Testis (tissue), 3 donors: ENCODE measurements around the gene ZNF335. TPM values are rescaled to one million over a fixed set of nuclear protein-coding genes. Genes with fewer than 3 reads are reported as not detected.

Source experiments
- DNase-seq: peaks from one replicate; pipeline ENCODE4 v3.0.0-alpha.2; 2019
- H3K27ac ChIP-seq, 2 donors: fragments of 200-600 bp; sonication (generic); one replicate each; pipeline ENCODE4 v1.5.1; 2019
- H3K27me3 ChIP-seq: fragments of 200-600 bp; sonication (generic); one replicate; pipeline ENCODE4 v1.5.1; 2019
- H3K36me3 ChIP-seq: fragments of 200-600 bp; sonication (generic); one replicate; pipeline ENCODE4 v1.5.1; 2017; ENCODE audit warnings: low read depth; ENCODE audit errors: missing control alignments
- H3K4me1 ChIP-seq: fragments of 200-600 bp; sonication (generic); one replicate; pipeline ENCODE4 v1.5.1; 2019
- H3K4me3 ChIP-seq, 2 donors: fragments of 200-600 bp; sonication (generic); one replicate each; pipeline ENCODE4 v1.5.1; 2017 to 2019
- H3K9me3 ChIP-seq: fragments of 200-600 bp; sonication (generic); one replicate; pipeline ENCODE4 v1.5.1; 2017
- POLR2A ChIP-seq: fragments of 450-650 bp; IDR thresholded peaks from one replicate; pipeline ENCODE4 v1.6.1; 2017; ENCODE audit warnings: antibody characterized with exemption, mild to moderate bottlenecking, moderate library complexity
- WGBS, 2 donors: methylation state at CpG; one replicate each; pipeline ENCODE4 v1.1.5; 2018; 5-methylcytosine and 5-hydroxymethylcytosine counted together
- intact Hi-C: fragments of 100-400 bp; cut with DNase I; formaldehyde crosslinking; loops from one replicate; pipeline ENCODE4 v1.15.1; 2023; ENCODE audit warnings: low total_unique reads
- polyA plus RNA-seq: library from polyadenylated mRNA; stranded (reverse); fragments of 350-450 nt; fragmentation: Illumina TruSeq; extraction: RNeasy Lipid Tissue Mini Kit (QIAGEN cat#74804); gene quantifications from one replicate; pipeline ENCODE4 v1.2.3, GENCODE V29; 2014; ENCODE audit warnings: low read depth, low replicate concordance; ENCODE audit not compliant: insufficient read depth
- total RNA-seq, 2 donors: library from RNA; depleted of rRNA; stranded (reverse); fragments of >200 nt; gene quantifications; one replicate each; pipeline ENCODE4 v1.2.3, GENCODE V29; 2016
- TF ChIP-seq, protein P1 (sequence below), 3 experiments: fragments of 450-650 bp in 2 of 3; fragments of 200-600 bp in 1 of 3; sonication (generic) in 1 of 3; IDR thresholded peaks; one replicate each; pipeline ENCODE4 v1.5.1; 2016 to 2019; ENCODE audit warnings: antibody characterized with exemption in 3 of 3, mild to moderate bottlenecking in 2 of 3, moderate library complexity in 1 of 3

ZNF335 gene
- total and polyA plus RNA-seq, 3 donors from 2014 or later = 25.3 to 53.5 (median 50.5) TPM

DNA sequence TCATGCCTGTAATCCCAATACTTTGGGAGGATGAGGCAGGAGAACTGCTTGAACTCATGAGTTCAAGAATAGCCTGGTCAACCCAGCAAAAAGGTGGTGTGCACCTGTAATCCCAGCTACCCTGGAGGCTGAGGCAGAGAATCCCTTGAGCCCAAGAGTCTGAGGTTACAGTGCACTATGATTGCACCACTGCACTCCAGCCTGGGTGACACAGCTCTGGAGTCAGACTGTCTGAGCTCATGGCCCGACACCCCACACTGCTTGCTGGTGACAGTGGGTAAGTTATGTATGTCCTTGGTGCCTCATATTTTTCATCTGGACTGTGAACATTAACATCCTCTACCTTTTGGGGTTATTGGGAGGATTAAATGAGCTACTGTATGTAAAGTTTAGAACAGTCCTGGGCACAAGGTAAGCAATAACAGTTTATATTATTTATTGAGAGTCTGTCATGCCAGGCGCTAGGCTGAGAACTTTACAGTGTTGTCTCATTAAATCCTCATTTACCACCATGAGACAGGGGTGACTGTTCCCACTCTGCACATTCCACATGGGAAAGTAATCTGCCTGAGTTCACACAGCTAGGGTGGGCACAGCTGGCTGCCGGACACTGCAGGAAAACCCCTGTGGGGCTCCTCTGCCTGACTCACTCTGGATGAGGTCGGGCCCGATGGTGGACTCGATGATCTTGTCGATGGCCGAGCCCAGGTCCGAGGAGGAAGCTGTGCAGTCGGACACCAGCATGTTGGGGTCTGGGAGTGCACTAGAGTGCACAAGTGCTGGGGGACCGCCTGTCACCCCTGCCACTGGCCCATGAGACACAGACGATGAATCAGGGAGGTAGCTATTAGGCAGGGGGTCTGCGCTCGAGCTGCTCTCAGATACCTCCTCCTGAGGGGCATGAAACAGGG, 2.9 kb downstream of the ZNF335 start:
- no peak for DNase-seq
- H3K4me3 ChIP-seq = no peak overlapping the region
- 79 to 82% methylated on average over 12 to 14 of the region's 14 CpGs for WGBS, 2 donors
- peaks cover 14% of the 10 kb centered on the region for H3K4me1 ChIP-seq
- intact Hi-C loops = loop anchor here (10.0 kb wide), 1 partner anchor 154 kb away; the partner anchor contains the start of gene UBE2C
- no peaks in the 10 kb centered on the region for H3K9me3 ChIP-seq
- TF ChIP-seq POLR2A = no peak
- TF ChIP-seq, protein P1, sequence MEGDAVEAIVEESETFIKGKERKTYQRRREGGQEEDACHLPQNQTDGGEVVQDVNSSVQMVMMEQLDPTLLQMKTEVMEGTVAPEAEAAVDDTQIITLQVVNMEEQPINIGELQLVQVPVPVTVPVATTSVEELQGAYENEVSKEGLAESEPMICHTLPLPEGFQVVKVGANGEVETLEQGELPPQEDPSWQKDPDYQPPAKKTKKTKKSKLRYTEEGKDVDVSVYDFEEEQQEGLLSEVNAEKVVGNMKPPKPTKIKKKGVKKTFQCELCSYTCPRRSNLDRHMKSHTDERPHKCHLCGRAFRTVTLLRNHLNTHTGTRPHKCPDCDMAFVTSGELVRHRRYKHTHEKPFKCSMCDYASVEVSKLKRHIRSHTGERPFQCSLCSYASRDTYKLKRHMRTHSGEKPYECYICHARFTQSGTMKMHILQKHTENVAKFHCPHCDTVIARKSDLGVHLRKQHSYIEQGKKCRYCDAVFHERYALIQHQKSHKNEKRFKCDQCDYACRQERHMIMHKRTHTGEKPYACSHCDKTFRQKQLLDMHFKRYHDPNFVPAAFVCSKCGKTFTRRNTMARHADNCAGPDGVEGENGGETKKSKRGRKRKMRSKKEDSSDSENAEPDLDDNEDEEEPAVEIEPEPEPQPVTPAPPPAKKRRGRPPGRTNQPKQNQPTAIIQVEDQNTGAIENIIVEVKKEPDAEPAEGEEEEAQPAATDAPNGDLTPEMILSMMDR (IDR thresholded peaks at IDR 0.05) = no peak
- no peaks in the 10 kb centered on the region for H3K36me3 ChIP-seq
- no peak overlapping the region for H3K27ac ChIP-seq
- no peaks in the 10 kb centered on the region for H3K27me3 ChIP-seq

DNA sequence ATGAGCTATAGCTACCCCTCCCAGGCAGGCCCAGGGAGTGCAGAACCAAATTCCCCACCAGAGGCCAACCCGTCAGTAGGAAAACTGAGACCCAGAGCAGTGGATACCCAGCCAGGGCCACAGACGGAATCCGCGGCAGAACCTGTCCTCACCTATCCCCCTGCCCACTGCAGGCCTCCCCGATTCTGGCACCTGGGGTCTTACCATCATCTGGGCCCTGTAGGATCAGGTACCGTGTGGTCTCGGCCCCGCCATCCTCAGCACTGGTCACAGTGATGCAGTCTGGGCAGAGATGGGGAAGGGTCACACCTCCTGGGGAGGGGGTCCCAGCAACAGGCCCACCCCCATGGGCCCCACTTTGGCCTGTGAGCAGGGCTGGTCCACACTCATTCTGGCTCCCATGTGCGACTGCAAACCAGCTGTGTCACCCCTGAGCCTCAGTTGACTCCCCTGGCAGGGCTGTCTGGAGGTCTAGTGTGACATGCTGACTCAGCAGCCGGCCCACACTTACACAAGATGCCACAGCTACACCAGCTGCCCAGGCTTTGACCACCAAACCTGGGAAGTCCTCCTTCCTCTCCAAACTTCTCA, 3.8 kb downstream of the ZNF335 start:
- no peak for DNase-seq
- intact Hi-C loops = loop anchor here (10.0 kb wide), 1 partner anchor 153 kb away; the partner anchor contains the start of gene UBE2C
- H3K27me3 ChIP-seq = no peaks in the 10 kb centered on the region
- no peak overlapping the region for H3K27ac ChIP-seq
- WGBS, 2 donors = 90 to 94% methylated on average over 6 to 10 of the region's 10 CpGs
- no peaks in the 10 kb centered on the region for H3K9me3 ChIP-seq
- TF ChIP-seq POLR2A = no peak
- TF ChIP-seq, protein P1 (IDR thresholded peaks at IDR 0.05) = no peak
- H3K4me3 ChIP-seq = no peak overlapping the region
- no peaks in the 10 kb centered on the region for H3K36me3 ChIP-seq
- H3K4me1 ChIP-seq = peaks cover 14% of the 10 kb centered on the region

DNA sequence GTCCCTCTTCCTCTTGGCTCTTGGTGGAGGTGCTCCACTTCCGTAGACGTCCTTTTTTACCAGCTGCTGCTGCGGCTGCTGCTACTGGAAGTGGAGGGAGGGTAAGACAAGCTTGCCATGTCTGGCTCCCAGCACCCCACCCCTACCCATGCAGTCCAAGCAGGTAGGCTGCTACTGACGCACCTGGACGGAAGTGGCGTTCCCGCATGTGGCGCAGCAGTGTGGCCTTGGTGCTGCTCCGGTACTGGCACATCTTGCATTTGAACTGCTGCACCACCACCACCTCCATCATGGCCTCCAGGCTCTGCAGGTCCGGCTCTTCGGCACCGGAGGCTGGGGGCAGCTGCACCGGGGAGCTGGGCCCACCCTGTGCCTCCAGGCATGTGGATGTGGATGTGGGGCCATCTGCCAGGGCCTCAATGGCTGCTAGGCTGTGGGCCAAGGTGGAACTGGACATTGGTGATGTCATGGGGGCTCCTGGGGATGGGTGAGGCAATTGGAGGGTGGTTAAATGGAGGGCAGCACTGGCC, 4.4 kb downstream of the ZNF335 start:
- Histone ChIP-seq H3K4me3 (no peak overlapping the region), H3K9me3 (no peaks in the 10 kb centered on the region), H3K4me1 (peaks cover 14% of the 10 kb centered on the region), H3K27me3 (no peaks in the 10 kb centered on the region), H3K36me3 (no peaks in the 10 kb centered on the region), H3K27ac (no peak overlapping the region)
- DNase-seq = no peak
- intact Hi-C loops = loop anchor here (10.0 kb wide), 1 partner anchor 153 kb away; the partner anchor contains the start of gene UBE2C
- TF ChIP-seq, protein P1 (IDR thresholded peaks at IDR 0.05) = no peak
- TF ChIP-seq POLR2A = no peak
- WGBS, 2 donors = 95 to 98% methylated on average over 9 to 12 of the region's 13 CpGs

DNA sequence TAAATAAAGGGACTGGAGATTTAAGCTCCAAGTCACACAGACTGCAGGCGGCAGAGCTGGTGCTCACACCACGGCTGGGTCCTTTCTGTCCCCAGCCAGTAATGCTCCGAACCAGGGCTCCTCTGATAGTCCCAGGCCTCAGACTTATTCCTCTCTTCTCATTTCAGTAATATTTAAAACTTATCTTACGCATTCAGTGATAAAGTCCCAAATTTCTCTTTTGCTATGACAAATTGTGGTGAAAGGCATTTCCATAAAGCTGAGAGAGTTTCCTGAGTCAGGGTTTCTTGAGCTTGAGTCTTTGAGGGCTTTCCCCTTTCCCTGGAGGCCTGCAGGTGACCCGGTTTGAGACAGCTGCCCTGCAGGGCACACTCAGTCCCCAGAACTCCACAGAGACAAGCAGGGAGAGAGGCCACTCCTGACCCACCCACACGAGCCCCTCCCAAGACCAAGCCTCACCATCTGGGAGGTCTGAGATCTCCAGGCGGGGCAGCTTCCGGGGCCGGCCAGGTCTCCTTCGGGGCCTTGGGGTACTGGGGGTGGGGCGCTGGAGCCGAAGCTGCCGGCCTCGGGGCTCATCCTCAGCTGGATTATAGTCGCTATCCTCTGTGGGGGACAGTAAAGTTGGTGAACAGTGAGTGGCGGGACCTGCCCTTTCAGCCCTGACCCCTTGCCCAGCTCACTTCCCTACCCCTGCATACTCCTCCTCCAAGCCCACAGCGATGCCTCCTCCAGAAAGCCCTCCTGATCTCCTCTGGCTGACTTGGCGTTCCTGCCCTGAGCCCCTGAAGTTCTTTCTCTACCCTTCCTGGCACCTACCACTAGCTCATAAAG, 6.6 kb downstream of the ZNF335 start:
- H3K36me3 ChIP-seq = no peaks in the 10 kb centered on the region
- TF ChIP-seq POLR2A = no peak
- TF ChIP-seq, protein P1 (IDR thresholded peaks at IDR 0.05) = no peak
- no peak overlapping the region for H3K27ac ChIP-seq
- DNase-seq = no peak
- no peaks in the 10 kb centered on the region for H3K27me3 ChIP-seq
- intact Hi-C loops = loop anchor here (10.0 kb wide), 1 partner anchor 151 kb away; the partner anchor contains the start of gene UBE2C
- H3K4me3 ChIP-seq = no peak overlapping the region
- no peaks in the 10 kb centered on the region for H3K9me3 ChIP-seq
- peaks cover 9% of the 10 kb centered on the region for H3K4me1 ChIP-seq
- 75 to 79% methylated on average over 7 to 18 of the region's 18 CpGs for WGBS, 2 donors
